ENCODE measurements around the gene HPX.

DNA sequence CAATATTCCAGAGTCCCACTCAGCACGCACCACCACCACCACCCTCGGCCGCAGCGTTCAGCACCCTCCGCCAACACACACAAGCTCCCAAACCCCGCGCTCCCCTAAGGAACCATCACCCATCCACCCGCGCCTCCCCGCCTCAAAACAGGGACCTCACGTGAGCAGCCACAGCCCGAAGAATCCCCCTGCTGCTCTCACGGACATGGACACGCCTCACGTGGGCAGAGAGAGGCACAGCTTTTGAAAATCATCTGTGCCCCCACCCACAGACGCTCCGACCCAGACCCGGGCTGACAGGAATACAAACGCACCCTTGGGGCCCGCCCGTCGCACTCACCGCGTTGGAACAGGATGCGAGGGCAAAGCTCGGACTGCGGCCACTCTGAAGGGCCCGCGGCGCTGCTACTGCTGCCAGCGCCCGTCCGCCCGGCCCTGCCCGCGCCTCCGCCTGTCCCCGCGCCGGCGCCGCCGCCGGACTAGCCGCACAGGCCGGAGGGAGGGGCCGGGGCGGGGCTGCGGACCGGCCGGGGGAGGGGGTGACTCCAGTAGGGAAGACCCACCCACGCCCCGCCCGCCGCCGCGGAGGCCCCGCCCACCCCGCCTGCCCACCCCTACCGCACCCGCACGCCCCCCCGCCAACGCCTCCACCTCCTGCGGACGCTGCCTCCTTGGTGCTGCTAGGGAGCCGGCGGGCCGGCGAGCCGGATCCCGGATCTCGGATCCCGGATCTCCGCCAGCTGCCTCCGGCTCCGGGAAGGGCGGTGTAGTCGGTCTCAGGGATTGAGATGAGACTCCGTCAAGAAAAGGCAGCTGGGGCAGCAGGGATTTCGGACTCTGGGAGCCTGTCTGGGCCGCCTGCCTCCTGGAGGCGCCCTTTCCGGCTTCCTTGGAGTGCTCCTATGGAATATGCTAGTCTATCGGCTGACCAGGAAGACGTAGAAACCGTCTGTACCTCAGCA is 32.9 kb upstream of the HPX start, which contains the start of gene TRIM3:
- TF ChIP-seq, protein P1, sequence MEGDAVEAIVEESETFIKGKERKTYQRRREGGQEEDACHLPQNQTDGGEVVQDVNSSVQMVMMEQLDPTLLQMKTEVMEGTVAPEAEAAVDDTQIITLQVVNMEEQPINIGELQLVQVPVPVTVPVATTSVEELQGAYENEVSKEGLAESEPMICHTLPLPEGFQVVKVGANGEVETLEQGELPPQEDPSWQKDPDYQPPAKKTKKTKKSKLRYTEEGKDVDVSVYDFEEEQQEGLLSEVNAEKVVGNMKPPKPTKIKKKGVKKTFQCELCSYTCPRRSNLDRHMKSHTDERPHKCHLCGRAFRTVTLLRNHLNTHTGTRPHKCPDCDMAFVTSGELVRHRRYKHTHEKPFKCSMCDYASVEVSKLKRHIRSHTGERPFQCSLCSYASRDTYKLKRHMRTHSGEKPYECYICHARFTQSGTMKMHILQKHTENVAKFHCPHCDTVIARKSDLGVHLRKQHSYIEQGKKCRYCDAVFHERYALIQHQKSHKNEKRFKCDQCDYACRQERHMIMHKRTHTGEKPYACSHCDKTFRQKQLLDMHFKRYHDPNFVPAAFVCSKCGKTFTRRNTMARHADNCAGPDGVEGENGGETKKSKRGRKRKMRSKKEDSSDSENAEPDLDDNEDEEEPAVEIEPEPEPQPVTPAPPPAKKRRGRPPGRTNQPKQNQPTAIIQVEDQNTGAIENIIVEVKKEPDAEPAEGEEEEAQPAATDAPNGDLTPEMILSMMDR (IDR thresholded peaks at IDR 0.05): peak in 1 of 6 experiments; percentile 17
- peak; percentile 74 to 84 for TF ChIP-seq POLR2A (IDR thresholded peaks at IDR 0.05)

All from thyroid gland (tissue), 4 donors.